ENCODE data around the gene DEFB112.

DNA sequence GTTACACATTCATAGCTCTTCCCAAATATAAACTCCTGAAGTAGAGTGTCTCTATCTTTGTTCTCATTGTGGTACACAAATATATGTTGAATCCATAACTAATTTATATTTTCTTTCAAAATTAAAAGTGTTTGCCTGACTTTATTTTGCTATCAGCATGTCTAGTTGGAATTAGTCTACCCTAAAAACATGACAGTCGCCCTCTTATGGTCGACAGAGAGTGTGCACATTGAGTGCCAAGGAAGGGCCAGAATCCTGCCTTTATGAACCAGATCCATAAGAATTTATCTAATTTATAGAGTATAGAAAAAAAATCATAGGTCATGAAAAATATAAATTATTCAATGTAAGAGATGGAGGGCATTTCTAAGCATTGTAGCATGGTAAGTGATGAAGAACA, 12.3 kb upstream of the DEFB112 start:
- no peak for TF ChIP-seq GATA2 (IDR thresholded peaks at IDR 0.05; ENCODE audit: low read depth, low read length)
- no peak for TF ChIP-seq GATA3 (IDR thresholded peaks at IDR 0.05; ENCODE audit: low read depth, low read length)
